T-helper 1 cell treated with Interleukin-12 subunit alpha and Interleukin-12 subunit beta and Interleukin-4 antibody, amounts not matched to agents 30 ng/mL and 1 ng/mL, for 36 hours (primary cell): ENCODE data around the gene GPR146. TPM values are rescaled to one million over a fixed set of nuclear protein-coding genes. Genes with fewer than 3 reads are reported as not detected.

Source experiments
- intact Hi-C: fragments of 100-400 bp; cut with micrococcal nuclease; formaldehyde crosslinking; loops from one replicate; pipeline ENCODE4 v1.15.1; 2024
- total RNA-seq: library from RNA; stranded (reverse); gene quantifications from 2 replicates; pipeline ENCODE4 v1.2.3, GENCODE V29; 2022

The GPR146 gene
- total RNA-seq, 1 donor from 2014 or later = 14.5 TPM

GRCh38 chr7:1011297-1012003 is 32.9 kb upstream of the GPR146 start:
- intact Hi-C loops = no loop called here

- intact Hi-C loops = no loop called here
Measured at GRCh38 chr7:1012004-1012715, 32.2 kb upstream of the GPR146 start.

GRCh38 chr7:1012716-1013095 is 31.6 kb upstream of the GPR146 start:
- intact Hi-C loops = no loop called here

- intact Hi-C loops = no loop called here
Measured at GRCh38 chr7:1013581-1013980, 30.8 kb upstream of the GPR146 start.

GRCh38 chr7:1014681-1015080 is 29.7 kb upstream of the GPR146 start:
- intact Hi-C loops = no loop called here

GRCh38 chr7:1015196-1016121 is 28.9 kb upstream of the GPR146 start:
- intact Hi-C loops = no loop called here

GRCh38 chr7:1016577-1017531 is 27.5 kb upstream of the GPR146 start:
- intact Hi-C loops = no loop called here

- intact Hi-C loops = no loop called here
Measured at GRCh38 chr7:1017586-1018333, 26.6 kb upstream of the GPR146 start.

- intact Hi-C loops = no loop called here
Measured at GRCh38 chr7:1018334-1018695, 26.0 kb upstream of the GPR146 start.

- intact Hi-C loops = no loop called here
Measured at GRCh38 chr7:1019255-1019785, 25.0 kb upstream of the GPR146 start.

GRCh38 chr7:1019789-1020610 is 24.3 kb upstream of the GPR146 start:
- intact Hi-C loops = loop anchor here (1.0 kb wide), 1 partner anchor 45 kb away; no protein-coding TSS in a partner anchor

GRCh38 chr7:1020849-1021251 is 23.5 kb upstream of the GPR146 start:
- intact Hi-C loops = loop anchor here (1.0 kb wide), 1 partner anchor 44 kb away; no protein-coding TSS in a partner anchor

GRCh38 chr7:1021366-1021765 is 23.0 kb upstream of the GPR146 start:
- intact Hi-C loops = no loop called here

- intact Hi-C loops = no loop called here
Measured at GRCh38 chr7:1021931-1022330, 22.4 kb upstream of the GPR146 start.

- intact Hi-C loops = no loop called here
Measured at GRCh38 chr7:1022356-1022755, 22.0 kb upstream of the GPR146 start.

- intact Hi-C loops = no loop called here
Measured at GRCh38 chr7:1022801-1023465, 21.4 kb upstream of the GPR146 start.

GRCh38 chr7:1024331-1024841 is 20.0 kb upstream of the GPR146 start:
- intact Hi-C loops = no loop called here
